BJ (cell line): ENCODE data around the gene LYVE1. TPM values are rescaled to one million over a fixed set of nuclear protein-coding genes. Genes with fewer than 3 reads are reported as not detected.

ENCODE experiments used
- CTCF ChIA-PET: fragments of 350-600 bp; formaldehyde crosslinking; extraction: SDS; loops from one replicate; lab custom pipeline; 2021; ENCODE audit warnings: antibody characterized with exemption, inconsistent platforms; lab: Yijun Ruan, JAX
- POLR2A ChIA-PET: fragments of 300-600 bp; sonication (Branson Sonifier 250); formaldehyde crosslinking; extraction: SDS; loops from one replicate; lab custom pipeline; 2021; ENCODE audit warnings: antibody characterized with exemption; lab: Charles Lee
- DNase-seq: peaks from one replicate; pipeline ENCODE4 v3.0.0-alpha.2; 2011; ENCODE audit warnings: low read depth
- H3K27me3 ChIP-seq: 2 replicates; pipeline ENCODE4 v1.6.0; 2011; ENCODE audit warnings: low read length; ENCODE audit not compliant: control insufficient read depth, insufficient read depth
- H3K36me3 ChIP-seq: 2 replicates; pipeline ENCODE4 v1.5.1; 2011; ENCODE audit warnings: low read length; ENCODE audit not compliant: control insufficient read depth, insufficient read depth
- H3K4me3 ChIP-seq: 2 replicates; pipeline ENCODE4 v1.5.1; 2011; ENCODE audit warnings: low read depth, mild to moderate bottlenecking, control low read depth, low read length
- CTCF ChIP-seq: IDR thresholded peaks from 2 replicates; pipeline ENCODE4 v1.5.1; 2011; ENCODE audit warnings: low read depth, mild to moderate bottlenecking, control low read depth, inconsistent platforms, low read length, moderate library complexity; ENCODE audit not compliant: insufficient read depth
- polyA plus RNA-seq: library from polyadenylated mRNA; depleted of rRNA; stranded (reverse); fragments of >200 nt; gene quantifications from 2 replicates; pipeline ENCODE4 v1.2.3, GENCODE V29; 2011

Gene LYVE1
- polyA plus RNA-seq, 1 experiment = 0.15 TPM

GRCh38 chr11:10561947-10562346, 6.5 kb downstream of the LYVE1 start:
- no peak for DNase-seq
- no peak for TF ChIP-seq CTCF
- ChIA-PET CTCF (no interaction called here), POLR2A (no interaction called here)
- Histone ChIP-seq H3K27me3 (no peaks in the 10 kb centered on the region), H3K36me3 (no peaks in the 10 kb centered on the region), H3K4me3 (no peak overlapping the region)

DNA sequence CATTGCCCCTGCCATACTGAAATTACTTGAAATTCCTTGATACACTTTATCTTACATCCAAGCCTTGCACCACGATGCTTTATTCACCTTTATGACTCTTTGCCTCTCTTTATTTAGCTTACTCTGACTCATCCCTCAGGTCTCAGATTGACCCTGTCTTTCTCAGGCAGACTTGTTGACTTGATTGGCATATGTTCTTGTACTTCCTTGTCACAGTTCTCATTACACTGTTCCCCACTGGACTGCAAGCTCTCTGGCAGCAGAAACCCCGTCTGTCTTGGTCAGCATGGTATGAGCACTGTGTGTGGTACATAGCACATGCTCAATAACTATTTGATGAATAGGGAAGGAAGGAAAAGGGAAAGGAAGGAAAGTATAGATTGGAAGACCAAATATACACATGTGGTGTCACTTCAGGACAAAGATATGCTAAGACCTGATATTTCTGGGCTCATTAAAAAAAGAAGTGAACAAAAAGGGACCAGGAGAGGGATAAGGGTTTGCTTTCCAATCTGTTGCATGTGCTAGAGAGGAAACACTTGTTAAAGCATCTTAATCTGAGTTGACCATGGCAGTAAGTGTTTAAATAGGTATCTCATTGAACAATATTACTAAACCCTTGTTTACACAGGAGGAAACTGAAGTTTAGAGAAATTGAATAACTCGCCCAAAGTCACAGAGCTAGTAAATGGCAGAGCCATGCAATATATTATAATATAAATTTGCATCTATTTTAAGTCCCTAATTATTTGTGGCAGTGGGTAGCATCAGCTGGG, 7.2 kb downstream of the LYVE1 start:
- TF ChIP-seq CTCF = no peak
- ChIA-PET POLR2A (no interaction called here), CTCF (no interaction called here)
- no peaks in the 10 kb centered on the region for H3K36me3 ChIP-seq
- H3K27me3 ChIP-seq = no peaks in the 10 kb centered on the region
- DNase-seq = no peak
- H3K4me3 ChIP-seq = no peak overlapping the region

DNA sequence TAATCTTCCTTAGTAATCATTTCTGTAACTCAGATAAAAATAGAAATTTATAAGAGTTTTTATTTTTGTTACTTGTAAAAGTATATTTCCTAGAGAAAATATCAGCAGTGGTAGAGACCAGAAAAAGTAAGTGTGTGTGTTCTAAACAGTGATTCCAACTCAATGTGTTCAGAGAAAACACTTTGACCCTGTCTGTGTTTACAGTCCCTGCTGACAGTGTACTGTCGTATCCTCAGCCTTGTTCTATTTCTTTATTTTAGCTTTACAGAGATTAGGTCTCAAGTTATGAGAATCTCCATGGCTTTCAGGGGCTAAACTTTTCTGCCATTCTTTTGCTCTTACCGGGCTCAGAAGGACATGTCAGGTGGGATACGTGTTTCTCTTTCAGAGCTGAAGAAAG, 10.2 kb downstream of the LYVE1 start:
- Histone ChIP-seq H3K27me3 (no peaks in the 10 kb centered on the region), H3K36me3 (no peaks in the 10 kb centered on the region), H3K4me3 (no peak overlapping the region)
- no peak for DNase-seq
- TF ChIP-seq CTCF = no peak
- POLR2A ChIA-PET = no interaction called here
- CTCF ChIA-PET = interaction anchor here (0.8 to 1.7 kb wide), 2 partner anchors 9 to 17 kb away, joined by 4 to 12 read pairs; partner anchors contain the start of gene RNF141

- no peaks in the 10 kb centered on the region for H3K36me3 ChIP-seq
- TF ChIP-seq CTCF = no peak
- H3K27me3 ChIP-seq = no peaks in the 10 kb centered on the region
- POLR2A ChIA-PET = no interaction called here
- DNase-seq = no peak
- CTCF ChIA-PET = interaction anchor here (0.9 to 1.4 kb wide), 3 partner anchors 9 to 38 kb away, joined by 3 to 5 read pairs (median 4); partner anchors contain the start of gene RNF141
- H3K4me3 ChIP-seq = no peak overlapping the region
Measured at GRCh38 chr11:10556590-10556989, 11.9 kb downstream of the LYVE1 start.

GRCh38 chr11:10551845-10552352, 16.6 kb downstream of the LYVE1 start:
- DNase-seq = no peak
- TF ChIP-seq CTCF = no peak
- ChIA-PET CTCF (interaction anchor here (0.8 to 2.6 kb wide), 3 partner anchors 11 to 178 kb away, joined by 3 to 12 read pairs (median 3); partner anchors contain the start of gene RNF141), POLR2A (interaction anchor here (0.5 kb wide), 1 partner anchor 247 kb away, joined by 8 read pairs; the partner anchor contains the start of gene ADM)
- H3K27me3 ChIP-seq = no peaks in the 10 kb centered on the region
- H3K36me3 ChIP-seq = no peaks in the 10 kb centered on the region
- no peak overlapping the region for H3K4me3 ChIP-seq
